ENCODE measurements around the gene NARS2.

The NARS2 gene

GRCh38 chr11:78451371-78452150 lies 123.1 kb downstream of the NARS2 start:
- TF ChIP-seq, protein P1, sequence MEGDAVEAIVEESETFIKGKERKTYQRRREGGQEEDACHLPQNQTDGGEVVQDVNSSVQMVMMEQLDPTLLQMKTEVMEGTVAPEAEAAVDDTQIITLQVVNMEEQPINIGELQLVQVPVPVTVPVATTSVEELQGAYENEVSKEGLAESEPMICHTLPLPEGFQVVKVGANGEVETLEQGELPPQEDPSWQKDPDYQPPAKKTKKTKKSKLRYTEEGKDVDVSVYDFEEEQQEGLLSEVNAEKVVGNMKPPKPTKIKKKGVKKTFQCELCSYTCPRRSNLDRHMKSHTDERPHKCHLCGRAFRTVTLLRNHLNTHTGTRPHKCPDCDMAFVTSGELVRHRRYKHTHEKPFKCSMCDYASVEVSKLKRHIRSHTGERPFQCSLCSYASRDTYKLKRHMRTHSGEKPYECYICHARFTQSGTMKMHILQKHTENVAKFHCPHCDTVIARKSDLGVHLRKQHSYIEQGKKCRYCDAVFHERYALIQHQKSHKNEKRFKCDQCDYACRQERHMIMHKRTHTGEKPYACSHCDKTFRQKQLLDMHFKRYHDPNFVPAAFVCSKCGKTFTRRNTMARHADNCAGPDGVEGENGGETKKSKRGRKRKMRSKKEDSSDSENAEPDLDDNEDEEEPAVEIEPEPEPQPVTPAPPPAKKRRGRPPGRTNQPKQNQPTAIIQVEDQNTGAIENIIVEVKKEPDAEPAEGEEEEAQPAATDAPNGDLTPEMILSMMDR (IDR thresholded peaks at IDR 0.05; ENCODE audit: insufficient read depth, low read length, poor library complexity, severe bottlenecking), result no peak
- no peak for DNase-seq (ENCODE audit: extremely low read depth, insufficient read length)
- H3K27me3 ChIP-seq (replicated peaks; ENCODE audit: control insufficient read depth, insufficient read depth, low read length), result no peaks in the 10 kb centered on the region
- H3K4me3 ChIP-seq (replicated peaks; ENCODE audit: low read depth, low read length), result no peak overlapping the region
- no peaks in the 10 kb centered on the region for H3K36me3 ChIP-seq (ENCODE audit: control insufficient read depth, insufficient read depth, low read length)

GRCh38 chr11:78450866-78451265 lies 123.8 kb downstream of the NARS2 start:
- Histone ChIP-seq H3K4me3 (replicated peaks; ENCODE audit: low read depth, low read length) (no peak overlapping the region), H3K36me3 (ENCODE audit: control insufficient read depth, insufficient read depth, low read length) (no peaks in the 10 kb centered on the region), H3K27me3 (replicated peaks; ENCODE audit: control insufficient read depth, insufficient read depth, low read length) (no peaks in the 10 kb centered on the region)
- TF ChIP-seq, protein P1 (IDR thresholded peaks at IDR 0.05; ENCODE audit: insufficient read depth, low read length, poor library complexity, severe bottlenecking), result no peak
- DNase-seq (ENCODE audit: extremely low read depth, insufficient read length), result no peak

DNA sequence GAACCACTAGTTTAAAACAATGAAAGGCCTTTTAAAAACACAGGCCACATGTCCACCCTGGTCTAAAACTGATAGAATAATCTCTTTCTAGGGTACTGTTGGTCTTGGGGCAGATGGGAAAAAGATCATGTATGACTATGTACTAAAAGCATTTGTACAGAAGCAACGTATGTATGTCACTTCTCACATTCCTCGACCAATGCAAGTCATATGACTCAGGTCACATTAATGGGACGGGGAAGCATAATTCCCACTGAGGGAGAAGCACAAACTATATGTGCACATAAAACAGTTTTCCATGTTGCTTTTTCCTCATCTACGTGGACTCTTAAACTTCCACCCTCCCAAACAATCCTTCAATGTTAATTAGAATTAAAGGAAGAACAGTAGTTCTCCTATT lies 124.8 kb downstream of the NARS2 start:
- no peak for DNase-seq (ENCODE audit: extremely low read depth, insufficient read length)
- Histone ChIP-seq H3K36me3 (ENCODE audit: control insufficient read depth, insufficient read depth, low read length) (no peaks in the 10 kb centered on the region), H3K4me3 (replicated peaks; ENCODE audit: low read depth, low read length) (no peak overlapping the region), H3K27me3 (replicated peaks; ENCODE audit: control insufficient read depth, insufficient read depth, low read length) (no peaks in the 10 kb centered on the region)
- TF ChIP-seq, protein P1 (IDR thresholded peaks at IDR 0.05; ENCODE audit: insufficient read depth, low read length, poor library complexity, severe bottlenecking), result no peak

- DNase-seq (ENCODE audit: extremely low read depth, insufficient read length), result no peak
- Histone ChIP-seq H3K27me3 (replicated peaks; ENCODE audit: control insufficient read depth, insufficient read depth, low read length) (no peaks in the 10 kb centered on the region), H3K4me3 (replicated peaks; ENCODE audit: low read depth, low read length) (no peak overlapping the region), H3K36me3 (ENCODE audit: control insufficient read depth, insufficient read depth, low read length) (no peaks in the 10 kb centered on the region)
- TF ChIP-seq, protein P1 (IDR thresholded peaks at IDR 0.05; ENCODE audit: insufficient read depth, low read length, poor library complexity, severe bottlenecking), result no peak
Observed at GRCh38 chr11:78446210-78446609, 128.5 kb downstream of the NARS2 start.

- H3K27me3 ChIP-seq (replicated peaks; ENCODE audit: control insufficient read depth, insufficient read depth, low read length), result no peaks in the 10 kb centered on the region
- TF ChIP-seq, protein P1 (IDR thresholded peaks at IDR 0.05; ENCODE audit: insufficient read depth, low read length, poor library complexity, severe bottlenecking), result no peak
- H3K36me3 ChIP-seq (ENCODE audit: control insufficient read depth, insufficient read depth, low read length), result no peaks in the 10 kb centered on the region
- no peak for DNase-seq (ENCODE audit: extremely low read depth, insufficient read length)
- no peak overlapping the region for H3K4me3 ChIP-seq (replicated peaks; ENCODE audit: low read depth, low read length)
Observed at GRCh38 chr11:78444726-78445125, 129.9 kb downstream of the NARS2 start.
